Stimulated activated naive CD8-positive, alpha-beta T cell treated with anti-CD3 and anti-CD28 coated beads, Interleukin-15, Interleukin-2, amounts not matched to agents 100 ng/mL and 50 ng/mL, for 24 hours (primary cell): Measurements from ENCODE around the gene DRG2.

Experiments
- H3K27ac Mint-ChIP-seq: one replicate; pipeline ENCODE4 v1.8.0; 2021; ENCODE audit warnings: mild to moderate bottlenecking, mixed read lengths
- H3K27me3 Mint-ChIP-seq: one replicate; pipeline ENCODE4 v1.8.0; 2021; ENCODE audit warnings: mixed read lengths
- H3K36me3 Mint-ChIP-seq: one replicate; pipeline ENCODE4 v1.8.0; 2021; ENCODE audit warnings: low read depth, mixed read lengths
- H3K4me1 Mint-ChIP-seq: one replicate; pipeline ENCODE4 v1.8.0; 2021; ENCODE audit warnings: low read depth, mixed read lengths
- H3K4me3 Mint-ChIP-seq: one replicate; pipeline ENCODE4 v1.8.0; 2021; ENCODE audit warnings: mild to moderate bottlenecking, mixed read lengths
- H3K9me3 Mint-ChIP-seq: one replicate; pipeline ENCODE4 v1.8.0; 2021; ENCODE audit warnings: mixed read lengths

The DRG2 gene

DNA sequence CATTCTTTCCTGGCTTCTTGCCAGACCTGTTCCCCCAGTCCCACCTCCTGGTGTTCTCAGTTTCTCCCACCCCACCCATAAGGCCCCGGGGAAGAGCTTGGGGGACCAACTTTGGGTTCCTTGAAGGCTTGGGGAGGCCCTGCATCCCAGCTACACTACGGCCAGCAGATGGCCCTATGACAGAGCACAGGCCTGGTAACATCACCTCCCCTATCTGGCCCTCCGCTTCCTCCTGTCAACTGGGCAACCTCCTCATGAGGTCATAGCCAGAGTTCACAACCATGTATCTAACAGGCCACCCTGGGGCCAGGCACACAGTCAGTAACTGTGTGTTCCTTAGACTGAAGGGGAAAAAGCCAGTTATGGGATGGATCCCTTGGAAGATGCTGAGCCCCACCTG, 52.2 kb downstream of the DRG2 start:
- H3K27me3 Mint-ChIP-seq: no peaks in the 10 kb centered on the region
- H3K4me1 Mint-ChIP-seq: no peaks in the 10 kb centered on the region
- no peaks in the 10 kb centered on the region for H3K9me3 Mint-ChIP-seq
- H3K36me3 Mint-ChIP-seq: no peaks in the 10 kb centered on the region
- no peak overlapping the region for H3K27ac Mint-ChIP-seq
- no peak overlapping the region for H3K4me3 Mint-ChIP-seq

DNA sequence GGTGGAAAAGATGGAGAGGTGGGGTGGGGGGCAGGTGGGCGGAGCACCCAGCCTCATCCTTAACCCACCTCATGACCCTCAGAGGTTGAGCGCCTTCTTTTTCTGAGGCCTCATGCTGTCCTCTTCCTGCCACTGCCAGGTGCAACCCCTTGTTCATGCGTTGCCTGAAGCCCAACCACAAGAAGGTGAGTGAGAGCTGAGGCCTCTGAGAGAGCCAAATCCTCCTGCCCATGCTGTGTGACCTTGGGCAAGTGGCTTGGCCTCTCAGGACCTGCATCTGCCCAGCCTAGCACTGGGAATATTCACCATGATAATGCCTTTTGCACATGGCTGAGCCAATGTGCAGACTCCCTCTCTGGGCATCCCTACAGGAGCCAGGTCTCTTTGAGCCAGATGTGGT, 52.9 kb downstream of the DRG2 start:
- H3K4me3 Mint-ChIP-seq: no peak overlapping the region
- H3K4me1 Mint-ChIP-seq: no peaks in the 10 kb centered on the region
- H3K36me3 Mint-ChIP-seq: no peaks in the 10 kb centered on the region
- H3K27ac Mint-ChIP-seq: no peak overlapping the region
- no peaks in the 10 kb centered on the region for H3K27me3 Mint-ChIP-seq
- H3K9me3 Mint-ChIP-seq: no peaks in the 10 kb centered on the region

DNA sequence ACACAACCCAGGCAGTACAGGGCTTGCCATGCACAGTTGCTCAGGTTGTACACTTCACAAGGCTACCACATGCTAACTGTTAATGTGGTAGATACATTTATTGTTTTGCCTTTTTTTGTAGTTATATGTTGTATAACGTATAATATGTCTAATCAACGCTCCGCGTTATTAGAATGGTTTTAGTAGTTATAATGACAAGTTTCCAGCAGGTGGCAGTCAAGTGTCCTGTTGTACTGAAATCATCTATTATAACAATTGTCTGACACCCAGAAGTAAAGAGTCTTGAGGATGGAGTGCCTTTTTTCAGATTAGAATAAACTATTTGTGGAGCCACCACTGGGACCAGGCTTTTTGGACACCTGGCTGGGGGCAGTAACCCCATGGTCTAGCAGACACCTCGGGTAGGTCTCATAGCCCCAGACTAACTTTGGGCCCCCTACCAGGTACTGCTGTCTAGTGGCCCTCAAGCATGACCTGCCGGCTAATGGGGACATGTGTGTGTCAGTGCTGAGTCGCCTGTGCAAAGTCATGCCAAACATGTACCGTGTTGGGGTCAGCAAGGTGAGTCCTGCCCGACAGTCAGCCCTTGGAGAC, 53.6 kb downstream of the DRG2 start:
- no peaks in the 10 kb centered on the region for H3K36me3 Mint-ChIP-seq
- no peaks in the 10 kb centered on the region for H3K4me1 Mint-ChIP-seq
- no peak overlapping the region for H3K4me3 Mint-ChIP-seq
- H3K27ac Mint-ChIP-seq: no peak overlapping the region
- H3K27me3 Mint-ChIP-seq: no peaks in the 10 kb centered on the region
- no peaks in the 10 kb centered on the region for H3K9me3 Mint-ChIP-seq

DNA sequence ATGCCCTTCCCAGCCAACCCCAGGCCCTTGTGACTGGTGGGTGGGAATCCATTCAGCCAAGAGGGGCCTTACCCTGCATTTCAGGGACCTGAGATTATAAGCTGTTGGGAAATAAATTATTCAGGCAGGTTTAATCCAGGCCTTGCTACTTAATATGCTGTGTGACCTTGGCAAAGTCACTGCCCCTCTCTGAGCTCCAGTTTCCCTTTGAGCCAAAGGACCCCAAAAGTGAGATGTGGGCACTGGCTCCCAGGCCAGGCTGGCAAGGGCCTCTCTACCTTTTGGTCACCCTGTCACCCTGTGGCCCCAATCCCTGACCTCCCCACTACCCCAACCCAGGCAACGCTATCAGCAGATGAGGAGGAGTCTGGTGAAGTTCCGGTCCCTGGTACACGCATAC, 54.7 kb downstream of the DRG2 start:
- no peak overlapping the region for H3K27ac Mint-ChIP-seq
- H3K27me3 Mint-ChIP-seq: no peaks in the 10 kb centered on the region
- H3K36me3 Mint-ChIP-seq: no peaks in the 10 kb centered on the region
- H3K4me3 Mint-ChIP-seq: no peak overlapping the region
- H3K9me3 Mint-ChIP-seq: no peaks in the 10 kb centered on the region
- H3K4me1 Mint-ChIP-seq: no peaks in the 10 kb centered on the region

DNA sequence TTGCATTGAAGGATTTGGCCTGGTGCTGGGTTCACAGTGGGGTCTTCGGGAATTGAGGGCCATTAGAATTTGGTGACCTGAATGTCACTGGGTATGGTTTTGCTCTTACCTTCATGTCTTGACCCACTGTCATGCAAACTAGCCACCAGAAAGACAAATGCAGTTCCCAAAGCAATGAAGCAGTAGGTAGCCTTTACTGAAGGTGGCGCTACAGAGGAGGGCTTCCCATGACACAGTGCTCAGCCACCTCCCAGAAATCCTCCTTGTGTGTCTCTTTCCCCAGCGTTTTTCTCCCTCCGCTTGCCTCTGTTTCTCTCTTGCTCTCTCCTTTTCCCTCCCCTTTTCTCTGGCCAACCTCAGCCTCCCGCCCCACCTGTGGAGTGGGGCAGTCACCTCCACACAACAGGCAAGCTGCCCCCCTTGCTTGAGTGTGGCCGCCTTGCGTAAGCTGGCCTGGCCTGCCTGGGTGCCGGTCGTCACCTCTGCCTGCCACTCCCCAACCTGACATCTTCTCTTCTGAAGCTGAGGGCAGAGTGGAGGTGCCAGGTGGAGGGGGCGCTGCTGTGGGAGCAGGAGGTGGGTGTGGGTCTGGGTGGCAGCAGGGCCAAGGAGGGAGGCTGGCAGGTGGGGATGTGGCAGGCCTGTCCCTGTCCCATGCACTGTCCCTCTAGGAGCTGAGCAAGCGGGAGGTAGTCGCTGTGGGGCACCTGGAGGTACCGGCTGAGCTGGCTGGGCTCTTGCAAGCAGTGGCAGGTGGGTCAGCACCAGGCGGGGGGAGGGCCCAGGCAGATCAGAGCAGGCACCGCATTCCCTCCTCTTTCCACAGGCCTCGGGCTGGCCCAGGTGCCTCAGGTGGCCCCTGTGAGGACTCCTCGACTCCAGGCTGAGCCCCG, 55.5 kb downstream of the DRG2 start:
- Mint-ChIP-seq H3K36me3 (no peaks in the 10 kb centered on the region), H3K9me3 (no peaks in the 10 kb centered on the region), H3K4me1 (no peaks in the 10 kb centered on the region), H3K27me3 (no peaks in the 10 kb centered on the region), H3K27ac (no peak overlapping the region), H3K4me3 (no peak overlapping the region)

DNA sequence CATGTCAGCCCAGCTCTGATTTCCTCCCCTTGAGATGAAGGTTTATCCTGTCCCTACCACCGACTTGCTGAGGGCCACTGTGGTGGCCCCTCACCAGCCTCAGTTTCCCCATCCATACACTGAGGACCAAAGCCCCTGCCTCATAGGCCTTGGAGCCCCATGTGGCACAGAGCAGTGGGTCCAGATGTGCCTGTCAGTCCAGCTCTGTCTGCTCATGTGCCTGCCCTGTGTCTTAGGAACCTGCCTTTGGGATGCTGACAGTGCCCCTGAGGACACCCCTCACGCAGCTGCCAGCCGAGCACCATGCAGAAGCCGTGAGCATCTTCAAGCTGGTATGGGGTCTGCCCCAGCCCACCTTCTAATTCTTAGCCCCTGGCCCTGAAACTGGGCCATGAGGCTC, 56.5 kb downstream of the DRG2 start:
- Mint-ChIP-seq H3K4me1 (no peaks in the 10 kb centered on the region), H3K36me3 (no peaks in the 10 kb centered on the region), H3K27me3 (no peaks in the 10 kb centered on the region), H3K27ac (no peak overlapping the region), H3K9me3 (no peaks in the 10 kb centered on the region), H3K4me3 (no peak overlapping the region)

DNA sequence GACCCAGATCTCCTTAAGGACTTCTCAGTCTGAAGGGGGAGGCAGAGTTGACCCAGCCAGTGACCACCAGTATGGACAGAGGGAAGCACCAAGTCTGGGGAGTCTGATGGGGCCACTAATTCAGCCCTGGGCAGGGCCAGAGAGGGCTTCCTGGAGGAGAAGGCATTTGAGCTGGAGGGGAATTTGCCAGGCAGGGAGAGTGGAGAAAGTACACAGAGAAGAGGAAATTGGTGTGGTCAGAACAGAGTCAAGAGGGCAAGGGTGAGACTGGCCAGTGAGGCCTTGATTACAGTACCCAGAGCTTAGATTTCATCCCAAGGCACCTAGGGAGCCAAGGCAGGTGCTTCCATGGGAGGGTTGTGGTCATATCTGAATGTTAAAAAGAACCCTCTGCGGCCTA, 57.1 kb downstream of the DRG2 start:
- Mint-ChIP-seq H3K27me3 (no peaks in the 10 kb centered on the region), H3K36me3 (no peaks in the 10 kb centered on the region), H3K4me1 (no peaks in the 10 kb centered on the region), H3K9me3 (no peaks in the 10 kb centered on the region), H3K27ac (no peak overlapping the region), H3K4me3 (no peak overlapping the region)

DNA sequence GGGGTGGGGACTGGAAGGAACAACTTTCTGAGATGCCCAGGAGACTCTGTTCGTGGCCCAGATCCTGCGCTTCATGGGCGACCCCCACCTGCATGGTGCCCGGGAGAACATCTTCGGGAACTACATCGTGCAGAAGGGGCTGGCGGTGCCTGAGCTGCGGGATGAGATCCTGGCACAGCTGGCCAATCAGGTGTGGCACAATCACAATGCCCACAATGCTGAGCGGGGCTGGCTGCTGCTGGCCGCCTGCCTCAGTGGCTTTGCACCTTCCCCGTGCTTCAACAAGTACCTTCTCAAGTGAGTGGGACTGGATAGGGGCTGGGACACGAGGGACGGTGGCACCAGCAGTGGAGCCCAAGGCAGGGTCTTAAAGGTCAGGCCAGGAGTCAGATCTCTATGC, 58.1 kb downstream of the DRG2 start:
- H3K27me3 Mint-ChIP-seq: no peaks in the 10 kb centered on the region
- H3K9me3 Mint-ChIP-seq: no peaks in the 10 kb centered on the region
- H3K36me3 Mint-ChIP-seq: no peaks in the 10 kb centered on the region
- no peaks in the 10 kb centered on the region for H3K4me1 Mint-ChIP-seq
- no peak overlapping the region for H3K4me3 Mint-ChIP-seq
- H3K27ac Mint-ChIP-seq: no peak overlapping the region

DNA sequence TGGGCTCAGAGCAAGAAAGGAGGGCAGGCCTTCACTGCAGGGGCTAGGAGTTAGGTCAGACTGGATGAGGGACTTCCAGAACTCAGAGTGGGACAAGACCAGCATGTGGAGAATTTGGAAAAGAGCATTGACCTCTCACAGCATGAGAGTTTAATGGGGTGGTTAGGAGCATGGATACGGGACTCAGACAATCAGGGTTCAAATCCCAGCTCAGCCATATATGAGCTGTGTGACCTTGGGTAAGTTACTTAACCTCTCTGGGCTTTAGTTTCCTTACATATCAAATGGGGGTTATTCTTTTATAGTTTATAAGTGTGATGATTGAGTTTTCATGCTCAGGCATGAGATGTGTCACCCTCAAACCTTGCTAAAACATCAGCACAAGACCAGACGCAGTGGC, 58.5 kb downstream of the DRG2 start:
- H3K4me1 Mint-ChIP-seq: no peaks in the 10 kb centered on the region
- no peak overlapping the region for H3K4me3 Mint-ChIP-seq
- H3K36me3 Mint-ChIP-seq: no peaks in the 10 kb centered on the region

DNA sequence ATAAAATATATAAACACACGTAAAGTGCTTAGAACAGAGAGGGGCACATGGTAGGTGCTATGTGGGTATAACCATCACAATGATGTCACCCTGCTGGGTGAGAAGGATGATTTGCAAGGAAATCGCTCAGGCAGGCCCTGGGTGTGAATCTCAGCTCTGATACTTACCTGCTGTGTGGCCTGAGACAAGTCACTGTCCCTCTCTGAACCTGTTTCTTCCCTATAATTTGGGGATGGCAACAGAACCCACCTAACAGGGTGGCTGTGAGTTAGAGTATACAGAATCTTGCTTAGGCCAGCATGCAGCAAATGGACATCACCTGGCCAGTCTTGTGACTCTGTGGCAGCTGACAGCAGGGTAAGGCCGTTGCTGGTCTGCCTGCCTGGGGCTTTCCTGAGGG, 59.2 kb downstream of the DRG2 start:
- H3K27me3 Mint-ChIP-seq: no peaks in the 10 kb centered on the region
- no peak overlapping the region for H3K4me3 Mint-ChIP-seq
- H3K9me3 Mint-ChIP-seq: no peaks in the 10 kb centered on the region
- H3K27ac Mint-ChIP-seq: no peak overlapping the region
- no peaks in the 10 kb centered on the region for H3K36me3 Mint-ChIP-seq
- no peaks in the 10 kb centered on the region for H3K4me1 Mint-ChIP-seq

More for the DNA sequence above, 58.5 kb downstream of the DRG2 start:
- Mint-ChIP-seq H3K27me3 (no peaks in the 10 kb centered on the region), H3K27ac (no peak overlapping the region), H3K9me3 (no peaks in the 10 kb centered on the region)

DNA sequence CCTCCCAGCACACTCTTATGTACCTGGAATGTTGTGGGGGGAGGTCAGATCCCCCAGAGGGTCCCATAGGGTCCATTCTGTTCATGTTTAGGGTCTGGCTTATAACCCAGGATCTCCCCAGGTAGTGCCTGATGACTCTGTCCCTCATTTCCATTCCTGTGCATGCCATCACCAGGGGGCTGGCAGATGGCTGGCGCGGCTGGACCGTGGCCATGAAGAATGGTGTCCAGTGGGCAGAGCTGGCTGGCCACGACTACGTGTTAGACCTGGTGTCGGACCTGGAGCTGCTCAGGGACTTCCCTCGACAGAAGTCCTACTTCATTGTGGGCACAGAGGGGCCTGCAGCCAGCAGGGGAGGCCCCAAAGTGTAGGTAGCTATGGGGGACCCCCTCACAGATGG, 60.8 kb downstream of the DRG2 start:
- H3K9me3 Mint-ChIP-seq: no peaks in the 10 kb centered on the region
- H3K4me3 Mint-ChIP-seq: no peak overlapping the region
- peaks cover 8% of the 10 kb centered on the region for H3K4me1 Mint-ChIP-seq
- no peaks in the 10 kb centered on the region for H3K36me3 Mint-ChIP-seq
- H3K27me3 Mint-ChIP-seq: no peaks in the 10 kb centered on the region
- H3K27ac Mint-ChIP-seq: no peak overlapping the region

DNA sequence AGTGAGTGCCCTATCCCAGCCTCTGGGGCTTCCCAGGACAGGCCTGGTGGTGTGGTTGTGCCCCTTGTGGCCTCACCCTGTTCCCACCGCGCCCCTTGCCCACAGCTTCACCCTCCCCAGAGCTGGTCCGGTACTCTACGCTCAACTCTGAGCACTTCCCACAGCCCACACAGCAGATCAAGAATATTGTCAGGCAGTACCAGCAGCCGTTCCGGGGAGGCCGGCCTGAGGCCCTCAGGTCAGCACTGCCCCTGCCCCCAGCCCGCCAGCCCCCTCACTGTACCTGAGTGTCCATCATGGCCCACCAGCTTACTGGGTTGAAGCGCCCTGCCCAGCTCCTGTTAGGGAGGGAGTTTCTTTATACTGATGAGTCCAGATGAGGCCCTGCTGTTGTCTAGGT, 63.5 kb downstream of the DRG2 start:
- Mint-ChIP-seq H3K27me3 (no peaks in the 10 kb centered on the region), H3K36me3 (no peaks in the 10 kb centered on the region), H3K27ac (no peak overlapping the region), H3K4me3 (no peak overlapping the region), H3K9me3 (no peaks in the 10 kb centered on the region), H3K4me1 (peaks cover 11% of the 10 kb centered on the region)

DNA sequence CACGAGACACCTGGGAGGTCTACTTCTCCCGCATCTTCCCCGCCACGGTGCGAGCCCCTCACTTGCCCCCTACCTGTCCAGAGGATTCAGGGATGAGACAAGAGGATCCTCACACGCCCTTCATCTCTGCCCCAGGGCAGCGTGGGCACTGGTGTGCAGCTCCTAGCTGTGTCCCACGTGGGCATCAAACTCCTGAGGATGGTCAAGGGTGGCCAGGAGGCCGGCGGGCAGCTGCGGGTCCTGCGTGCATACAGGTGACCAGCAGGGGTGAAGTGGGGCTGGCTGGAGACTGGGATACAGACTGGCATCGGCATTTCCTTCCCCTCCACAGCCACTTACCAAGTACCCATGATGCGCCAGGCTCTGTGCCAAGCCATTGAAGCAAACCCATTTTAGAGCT, 67.4 kb downstream of the DRG2 start:
- H3K4me3 Mint-ChIP-seq: no peak overlapping the region
- no peak overlapping the region for H3K27ac Mint-ChIP-seq
- peaks cover 24% of the 10 kb centered on the region for H3K4me1 Mint-ChIP-seq
- no peaks in the 10 kb centered on the region for H3K36me3 Mint-ChIP-seq
- no peaks in the 10 kb centered on the region for H3K9me3 Mint-ChIP-seq
- no peaks in the 10 kb centered on the region for H3K27me3 Mint-ChIP-seq

DNA sequence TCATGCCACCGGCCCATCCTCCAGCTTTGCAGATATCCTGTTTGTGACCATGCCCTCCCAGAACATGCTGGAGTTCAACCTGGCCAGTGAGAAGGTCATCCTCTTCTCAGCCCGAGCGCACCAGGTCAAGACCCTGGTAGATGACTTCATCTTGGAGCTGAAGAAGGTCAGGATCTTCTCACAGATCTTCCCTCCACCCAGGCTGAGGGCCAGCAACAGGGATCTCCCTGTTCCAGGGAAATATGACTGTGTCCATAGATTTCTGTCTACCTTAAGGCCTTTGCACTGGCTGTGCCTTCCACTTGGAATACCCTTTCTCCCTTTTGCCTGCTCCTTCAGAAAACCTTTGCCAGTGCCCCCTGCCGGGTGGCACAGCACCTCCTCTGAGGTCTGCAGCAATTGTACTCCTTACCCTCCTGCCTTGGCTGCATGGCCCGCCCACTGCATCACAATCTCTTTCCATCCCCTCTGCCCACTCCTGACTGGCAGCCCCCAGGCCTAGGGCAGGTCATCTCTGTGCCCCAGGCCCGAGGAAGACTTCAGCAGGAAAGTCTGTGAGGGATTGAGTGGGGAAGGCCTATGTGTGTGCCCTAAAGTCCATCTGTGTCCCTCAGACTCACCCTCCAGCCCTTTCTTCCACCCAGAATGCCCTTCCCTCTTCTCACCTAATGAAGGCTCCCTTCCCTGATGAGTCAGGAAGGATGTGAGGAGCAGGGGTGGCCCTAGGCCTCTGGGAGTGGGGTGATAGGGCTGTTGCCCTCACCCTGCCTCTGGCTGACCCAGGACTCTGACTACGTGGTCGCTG, 68.6 kb downstream of the DRG2 start:
- no peak overlapping the region for H3K27ac Mint-ChIP-seq
- H3K4me1 Mint-ChIP-seq: peaks cover 24% of the 10 kb centered on the region
- no peaks in the 10 kb centered on the region for H3K27me3 Mint-ChIP-seq
- no peaks in the 10 kb centered on the region for H3K36me3 Mint-ChIP-seq
- no peaks in the 10 kb centered on the region for H3K9me3 Mint-ChIP-seq
- H3K4me3 Mint-ChIP-seq: no peak overlapping the region

DNA sequence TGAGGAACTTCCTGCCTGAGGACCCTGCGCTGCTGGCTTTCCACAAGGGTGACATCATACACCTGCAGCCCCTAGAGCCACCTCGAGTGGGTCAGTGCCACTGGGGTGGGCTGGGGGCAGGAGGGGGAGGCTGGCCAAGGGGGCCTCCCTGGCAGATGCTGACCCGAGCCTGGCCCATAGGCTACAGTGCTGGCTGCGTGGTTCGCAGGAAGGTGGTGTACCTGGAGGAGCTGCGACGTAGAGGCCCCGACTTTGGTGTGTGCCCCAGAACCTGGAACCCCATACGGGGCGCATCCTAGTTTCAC, 69.2 kb downstream of the DRG2 start:
- Mint-ChIP-seq H3K27ac (no peak overlapping the region), H3K9me3 (no peaks in the 10 kb centered on the region), H3K36me3 (no peaks in the 10 kb centered on the region), H3K4me3 (no peak overlapping the region), H3K4me1 (peaks cover 24% of the 10 kb centered on the region), H3K27me3 (no peaks in the 10 kb centered on the region)
